Measurements from ENCODE around the gene SPOP.

The SPOP gene

GRCh38 chr17:49564638-49565037, 113.3 kb downstream of the SPOP start:
- no peak overlapping the region for H3K4me3 ChIP-seq (ENCODE audit: low read depth, low read length)
- TF ChIP-seq, protein P1, sequence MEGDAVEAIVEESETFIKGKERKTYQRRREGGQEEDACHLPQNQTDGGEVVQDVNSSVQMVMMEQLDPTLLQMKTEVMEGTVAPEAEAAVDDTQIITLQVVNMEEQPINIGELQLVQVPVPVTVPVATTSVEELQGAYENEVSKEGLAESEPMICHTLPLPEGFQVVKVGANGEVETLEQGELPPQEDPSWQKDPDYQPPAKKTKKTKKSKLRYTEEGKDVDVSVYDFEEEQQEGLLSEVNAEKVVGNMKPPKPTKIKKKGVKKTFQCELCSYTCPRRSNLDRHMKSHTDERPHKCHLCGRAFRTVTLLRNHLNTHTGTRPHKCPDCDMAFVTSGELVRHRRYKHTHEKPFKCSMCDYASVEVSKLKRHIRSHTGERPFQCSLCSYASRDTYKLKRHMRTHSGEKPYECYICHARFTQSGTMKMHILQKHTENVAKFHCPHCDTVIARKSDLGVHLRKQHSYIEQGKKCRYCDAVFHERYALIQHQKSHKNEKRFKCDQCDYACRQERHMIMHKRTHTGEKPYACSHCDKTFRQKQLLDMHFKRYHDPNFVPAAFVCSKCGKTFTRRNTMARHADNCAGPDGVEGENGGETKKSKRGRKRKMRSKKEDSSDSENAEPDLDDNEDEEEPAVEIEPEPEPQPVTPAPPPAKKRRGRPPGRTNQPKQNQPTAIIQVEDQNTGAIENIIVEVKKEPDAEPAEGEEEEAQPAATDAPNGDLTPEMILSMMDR (IDR thresholded peaks at IDR 0.05; ENCODE audit: borderline replicate concordance, insufficient read depth, low read depth, low read length), result no peak

DNA sequence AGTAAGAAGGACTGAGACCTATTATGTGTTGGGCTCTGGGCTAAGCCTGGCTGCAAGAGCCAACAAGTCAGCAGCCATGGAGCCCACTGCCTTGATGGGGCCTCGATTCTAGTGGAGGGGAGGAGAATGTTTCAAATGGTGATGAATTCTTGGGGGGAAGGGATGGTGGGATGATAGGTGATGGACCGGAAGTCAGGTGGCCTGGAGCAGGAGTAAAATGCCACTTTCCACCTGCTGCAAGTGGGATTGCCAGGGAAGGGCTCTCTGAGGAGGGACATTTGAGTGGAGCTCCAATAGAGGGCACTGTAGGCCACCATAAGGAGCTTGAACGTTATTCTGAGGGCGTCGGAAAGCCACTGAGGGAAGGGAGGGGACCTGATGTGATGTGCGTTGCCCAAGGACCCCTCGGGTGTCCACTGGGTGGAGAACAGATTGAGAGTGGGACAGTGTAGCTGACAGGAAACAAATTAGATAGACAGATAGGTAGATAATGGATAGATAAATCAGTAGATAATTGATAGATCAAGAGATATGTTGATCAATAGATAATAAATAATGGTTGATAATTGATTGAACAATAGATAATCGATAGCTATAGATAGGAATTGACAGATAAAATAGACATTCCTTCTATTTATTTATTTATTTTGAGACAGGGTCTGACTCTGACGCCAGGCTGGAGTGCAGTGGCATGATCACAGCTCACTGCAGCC, 120.4 kb downstream of the SPOP start:
- no peak overlapping the region for H3K4me3 ChIP-seq (ENCODE audit: low read depth, low read length)
- TF ChIP-seq, protein P1 (IDR thresholded peaks at IDR 0.05; ENCODE audit: borderline replicate concordance, insufficient read depth, low read depth, low read length), result peak; percentile 73

- TF ChIP-seq, protein P1 (IDR thresholded peaks at IDR 0.05; ENCODE audit: borderline replicate concordance, insufficient read depth, low read depth, low read length), result peak; percentile 99
Observed at GRCh38 chr17:49556223-49556943, 121.5 kb downstream of the SPOP start.

GRCh38 chr17:49555495-49556222, 122.2 kb downstream of the SPOP start:
- TF ChIP-seq, protein P1 (IDR thresholded peaks at IDR 0.05; ENCODE audit: borderline replicate concordance, insufficient read depth, low read depth, low read length), result no peak
- H3K4me3 ChIP-seq (ENCODE audit: low read depth, low read length), result no peak overlapping the region

More at GRCh38 chr17:49556223-49556943, 121.5 kb downstream of the SPOP start:
- H3K4me3 ChIP-seq (ENCODE audit: low read depth, low read length), result no peak overlapping the region

- TF ChIP-seq, protein P1 (IDR thresholded peaks at IDR 0.05; ENCODE audit: borderline replicate concordance, insufficient read depth, low read depth, low read length), result no peak
- H3K4me3 ChIP-seq (ENCODE audit: low read depth, low read length), result no peak overlapping the region
Observed at GRCh38 chr17:49554694-49555494, 123.0 kb downstream of the SPOP start.

GRCh38 chr17:49553676-49554335, 124.1 kb downstream of the SPOP start:
- TF ChIP-seq, protein P1 (IDR thresholded peaks at IDR 0.05; ENCODE audit: borderline replicate concordance, insufficient read depth, low read depth, low read length), result no peak
- H3K4me3 ChIP-seq (ENCODE audit: low read depth, low read length), result no peak overlapping the region

Measured in GM12875 (cell line).